GM21447 (cell line): Measurements from ENCODE around the gene FTCDNL1.

ENCODE experiments used
- ATAC-seq: cut with Tn5 transposase; IDR thresholded peaks from one replicate; pipeline ENCODE4 v1.9.1; 2021; ENCODE audit not compliant: unreplicated experiment

Gene FTCDNL1

GRCh38 chr2:199842631-199843395 is 8.2 kb downstream of the FTCDNL1 start:
- no peak for ATAC-seq

- no peak for ATAC-seq
These were observed 9.6 kb downstream of the FTCDNL1 start for GRCh38 chr2:199841409-199841808.

- no peak for ATAC-seq
These were observed 12.6 kb downstream of the FTCDNL1 start for GRCh38 chr2:199838399-199838798.

GRCh38 chr2:199836943-199837342 is 14.0 kb downstream of the FTCDNL1 start:
- ATAC-seq: no peak

- no peak for ATAC-seq
These were observed 17.5 kb downstream of the FTCDNL1 start for GRCh38 chr2:199833525-199833924.

GRCh38 chr2:199830531-199830930 is 20.5 kb downstream of the FTCDNL1 start:
- ATAC-seq: no peak

GRCh38 chr2:199829628-199830027 is 21.4 kb downstream of the FTCDNL1 start:
- no peak for ATAC-seq

GRCh38 chr2:199819746-199820145 is 31.2 kb downstream of the FTCDNL1 start:
- no peak for ATAC-seq

GRCh38 chr2:199818754-199819153 is 32.2 kb downstream of the FTCDNL1 start:
- no peak for ATAC-seq

- ATAC-seq: no peak
These were observed 33.0 kb downstream of the FTCDNL1 start for GRCh38 chr2:199818026-199818425.

GRCh38 chr2:199814817-199815211 is 36.2 kb downstream of the FTCDNL1 start:
- ATAC-seq: no peak

- ATAC-seq: no peak
These were observed 36.7 kb downstream of the FTCDNL1 start for GRCh38 chr2:199814101-199814816.

GRCh38 chr2:199812493-199812892 is 38.5 kb downstream of the FTCDNL1 start:
- no peak for ATAC-seq

GRCh38 chr2:199811346-199811745 is 39.6 kb downstream of the FTCDNL1 start:
- no peak for ATAC-seq

GRCh38 chr2:199810422-199811171 is 40.4 kb downstream of the FTCDNL1 start:
- no peak for ATAC-seq

GRCh38 chr2:199807966-199808365 is 43.0 kb downstream of the FTCDNL1 start:
- ATAC-seq: no peak

- ATAC-seq: no peak
These were observed 44.8 kb downstream of the FTCDNL1 start for GRCh38 chr2:199806179-199806578.

- no peak for ATAC-seq
These were observed 46.2 kb downstream of the FTCDNL1 start for GRCh38 chr2:199804831-199805230.

GRCh38 chr2:199798831-199799580 is 52.0 kb downstream of the FTCDNL1 start:
- no peak for ATAC-seq

- ATAC-seq: no peak
These were observed 53.3 kb downstream of the FTCDNL1 start for GRCh38 chr2:199797431-199798403.
